HuH-7 (cell line): ENCODE measurements around the gene CHD5.
"Not testable (repeated sequence)": the region's sequence is repeated elsewhere in the genome, so short reads cannot be mapped to it uniquely, and the experiment has no call there.

Experiments used
- DNase-seq: peaks from one replicate; pipeline ENCODE4 v3.0.0; 2011; ENCODE audit warnings: low spot score

Gene CHD5

GRCh38 chr1:6180268-6180706 lies at the start of gene CHD5:
CHD5 (minus strand) TSS chr1:6180321; CDS start chr1:6180023, 298 bp downstream.
- no peak for DNase-seq

DNA sequence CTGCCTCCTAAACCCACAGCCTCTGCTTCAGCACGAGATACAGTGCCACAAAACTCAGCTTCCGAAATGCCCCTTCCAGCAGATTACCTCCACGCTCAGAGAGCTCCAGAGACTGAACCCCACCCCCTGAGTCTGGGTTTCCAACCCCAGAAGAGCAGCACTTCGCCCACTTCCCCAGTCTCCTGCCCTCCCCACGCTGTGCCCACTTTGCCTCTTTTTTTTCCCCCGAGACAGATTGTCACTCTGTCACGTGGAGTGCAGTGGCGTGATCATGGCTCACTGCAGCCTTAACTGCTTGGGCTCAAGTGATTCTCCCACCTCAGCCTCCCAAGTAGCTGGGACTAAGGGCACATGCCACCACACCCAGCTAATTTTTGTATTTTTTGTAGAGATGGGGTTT lies 45.5 kb upstream of the CHD5 start:
- no peak for DNase-seq

DNA sequence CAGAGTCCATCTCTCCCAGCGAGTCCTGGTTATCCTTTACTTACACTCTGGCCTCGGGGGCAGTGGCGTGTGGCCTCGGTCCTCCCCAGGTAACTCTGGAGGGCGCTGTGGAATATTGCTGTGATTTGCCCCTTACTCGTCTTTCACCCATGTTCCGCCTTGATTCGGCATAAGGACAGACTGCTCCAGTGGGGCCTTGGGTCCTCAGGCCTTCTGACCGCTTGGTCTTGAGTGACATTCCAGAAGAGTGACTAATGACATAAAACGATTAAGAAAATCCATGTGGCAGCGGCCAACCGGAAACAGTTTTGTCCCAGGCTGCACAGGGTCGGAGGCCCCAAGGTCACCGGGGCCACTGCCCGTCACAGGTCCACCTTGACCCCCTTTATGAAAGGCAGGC lies 44.6 kb upstream of the CHD5 start:
- DNase-seq, result no peak

GRCh38 chr1:6223617-6224016 lies 43.5 kb upstream of the CHD5 start:
- no peak for DNase-seq

- no peak for DNase-seq
Observed at GRCh38 chr1:6222636-6223035, 42.5 kb upstream of the CHD5 start.

- DNase-seq, result no peak
Observed at GRCh38 chr1:6221210-6221784, 41.2 kb upstream of the CHD5 start.

- no peak for DNase-seq
Observed at GRCh38 chr1:6220236-6220635, 40.1 kb upstream of the CHD5 start.

GRCh38 chr1:6219641-6220040 lies 39.5 kb upstream of the CHD5 start:
- not testable (repeated sequence) for DNase-seq

DNA sequence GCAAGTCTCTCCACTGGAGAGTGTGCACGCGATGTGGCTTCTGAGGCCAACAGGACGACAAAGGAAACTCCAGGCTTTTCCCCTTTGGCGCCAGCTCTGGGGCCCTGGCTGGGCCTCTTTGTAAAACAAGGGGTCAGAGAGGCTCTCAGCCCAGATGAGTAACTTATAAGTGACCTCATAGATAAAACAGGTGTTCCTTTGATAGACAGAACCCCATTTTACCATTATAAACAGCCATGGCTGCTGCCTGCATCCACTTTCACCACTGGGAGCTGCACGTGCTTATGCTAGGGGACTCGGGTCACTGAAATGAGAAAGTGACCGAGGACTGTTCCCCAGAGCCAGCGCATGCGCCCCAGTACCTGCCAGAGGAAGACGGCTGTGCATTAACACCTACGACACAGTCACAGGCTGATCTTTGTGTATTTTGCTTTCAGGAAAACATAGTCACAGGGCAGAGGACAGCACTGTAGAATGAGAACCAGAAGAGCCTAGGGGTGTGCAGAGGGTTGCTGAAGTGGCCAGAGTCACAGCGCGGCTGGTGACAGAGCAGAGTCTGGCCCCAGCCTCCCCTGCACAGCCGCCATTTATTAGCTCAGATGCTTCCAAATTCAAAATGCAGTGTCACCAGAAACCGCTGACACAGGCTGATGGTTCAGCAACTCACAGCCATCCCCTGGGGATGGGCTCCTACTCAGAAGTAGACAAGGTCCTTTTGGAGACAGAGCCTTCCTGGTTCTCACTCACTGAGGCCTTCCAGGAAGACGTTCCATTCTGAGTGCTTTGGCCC lies 38.4 kb upstream of the CHD5 start:
- no peak for DNase-seq

DNA sequence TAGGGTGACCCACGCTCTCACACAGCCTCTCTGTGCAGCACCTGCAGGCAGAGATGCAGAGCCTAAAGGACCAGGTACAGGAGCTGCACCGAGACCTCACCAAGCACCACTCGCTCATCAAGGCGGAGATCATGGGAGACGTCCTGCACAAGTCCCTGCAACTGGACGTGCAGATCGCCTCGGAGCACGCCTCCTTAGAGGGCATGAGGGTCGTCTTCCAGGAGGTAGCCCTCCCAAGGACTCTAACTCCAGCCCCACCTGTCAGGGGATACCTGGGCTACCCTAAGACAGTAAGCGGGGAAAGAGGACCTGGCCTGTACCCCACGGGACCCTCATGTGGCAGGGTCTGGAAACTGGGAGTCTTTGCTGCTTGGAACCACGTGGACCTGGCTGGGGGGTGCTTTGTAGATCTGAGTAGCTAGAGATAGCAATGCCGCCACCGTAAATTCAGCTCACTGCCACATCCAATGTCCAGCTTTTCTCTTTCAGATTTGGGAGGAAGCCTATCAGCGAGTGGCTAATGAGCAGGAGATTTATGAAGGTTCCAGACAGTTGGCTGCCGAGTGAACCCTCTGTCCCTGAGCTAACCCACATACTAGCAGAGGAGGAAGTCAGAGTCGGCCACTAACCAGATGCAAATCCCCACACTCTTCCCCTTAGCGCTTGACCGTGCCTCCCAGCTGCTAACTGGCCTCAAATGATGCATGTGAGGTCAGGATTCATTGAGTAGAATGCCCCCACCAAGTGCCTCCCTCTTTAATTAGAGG lies 32.3 kb upstream of the CHD5 start:
- no peak for DNase-seq

GRCh38 chr1:6211731-6212130 lies 31.6 kb upstream of the CHD5 start:
- DNase-seq, result no peak

GRCh38 chr1:6210591-6211355 lies 30.7 kb upstream of the CHD5 start:
- no peak for DNase-seq

DNA sequence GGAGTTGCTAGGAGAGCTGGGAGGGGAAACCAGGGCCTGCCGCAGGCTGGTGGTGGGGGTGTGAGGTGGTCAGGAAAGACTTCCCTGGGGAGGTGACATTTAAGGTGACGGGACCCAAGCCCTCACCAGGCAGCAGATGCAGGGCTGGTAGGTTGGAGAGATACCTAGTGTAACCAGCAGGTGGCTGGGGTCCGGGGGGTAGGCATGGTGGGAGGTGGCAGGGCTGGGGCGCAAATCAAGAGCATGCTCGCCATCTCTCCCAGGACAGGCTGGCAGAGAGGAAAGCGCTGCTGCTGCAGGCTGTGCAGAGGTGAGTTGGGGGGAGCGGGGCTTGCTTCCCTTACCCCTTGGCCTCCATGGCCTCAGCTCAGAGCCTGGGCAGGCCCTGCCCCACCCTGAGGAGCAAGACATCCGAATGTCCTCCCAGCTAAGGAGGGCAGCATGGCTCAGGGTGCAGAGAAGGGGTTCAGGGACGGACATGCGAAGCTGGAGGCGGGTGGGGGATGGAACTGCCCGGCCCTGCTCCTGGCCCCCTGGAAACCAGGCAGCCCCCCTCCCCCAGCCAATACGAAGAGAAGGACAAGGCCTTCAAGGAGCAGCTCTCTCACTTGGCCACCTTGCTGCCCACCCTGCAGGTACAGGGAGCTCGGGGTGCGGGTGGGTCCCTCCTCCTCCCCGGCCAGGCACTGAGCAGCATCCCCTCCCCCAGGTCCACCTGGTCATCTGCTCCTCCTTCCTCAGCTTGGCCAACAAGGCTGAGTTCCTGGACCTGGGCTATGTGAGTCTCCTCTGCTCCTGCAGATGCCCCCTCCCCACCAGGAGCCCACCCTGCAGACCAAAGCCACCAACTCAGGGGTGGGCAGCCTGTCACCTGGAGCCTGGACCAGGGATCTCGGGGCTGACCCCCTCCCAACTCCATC lies 29.8 kb upstream of the CHD5 start:
- no peak for DNase-seq

DNA sequence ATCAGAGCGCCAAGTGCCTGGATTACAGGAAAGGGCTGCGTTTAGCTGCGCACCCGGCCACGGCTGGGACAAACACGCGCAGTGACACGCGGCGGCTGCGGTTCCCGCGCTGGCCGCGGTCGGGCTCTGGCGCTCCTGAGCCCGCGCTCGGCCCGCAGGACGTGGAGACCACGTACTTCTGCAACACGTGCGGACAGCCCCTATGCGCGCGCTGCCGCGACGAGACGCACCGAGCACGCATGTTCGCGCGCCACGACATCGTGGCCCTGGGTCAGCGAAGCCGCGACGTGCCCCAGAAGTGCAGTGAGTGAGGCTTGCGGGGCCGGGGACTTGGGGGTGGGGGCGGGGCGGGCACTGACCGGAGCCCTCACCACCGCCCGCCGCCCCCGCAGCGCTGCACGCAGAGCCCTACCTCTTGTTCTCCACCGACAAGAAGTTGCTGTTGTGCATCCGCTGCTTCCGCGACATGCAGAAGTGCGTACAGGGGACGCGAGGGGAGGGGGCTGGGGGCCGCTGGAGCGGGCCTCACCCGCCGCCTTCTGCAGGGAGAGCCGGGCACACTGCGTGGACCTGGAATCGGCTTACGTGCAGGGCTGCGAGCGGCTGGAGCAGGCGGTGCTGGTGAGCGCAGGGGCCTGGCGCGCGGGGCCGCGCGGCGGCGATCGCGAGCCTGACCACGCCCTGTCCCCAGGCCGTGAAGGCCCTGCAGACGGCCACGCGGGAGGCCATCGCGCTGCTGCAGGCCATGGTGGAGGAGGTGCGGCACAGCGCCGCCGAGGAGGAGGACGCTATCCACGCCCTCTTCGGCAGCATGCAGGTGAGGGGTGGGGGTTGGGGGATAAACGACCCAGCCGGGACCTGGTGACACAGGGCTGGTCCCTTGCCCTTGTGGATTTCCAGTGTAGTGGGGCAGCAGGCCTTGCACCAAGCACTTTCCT lies 28.9 kb upstream of the CHD5 start:
- no peak for DNase-seq

DNA sequence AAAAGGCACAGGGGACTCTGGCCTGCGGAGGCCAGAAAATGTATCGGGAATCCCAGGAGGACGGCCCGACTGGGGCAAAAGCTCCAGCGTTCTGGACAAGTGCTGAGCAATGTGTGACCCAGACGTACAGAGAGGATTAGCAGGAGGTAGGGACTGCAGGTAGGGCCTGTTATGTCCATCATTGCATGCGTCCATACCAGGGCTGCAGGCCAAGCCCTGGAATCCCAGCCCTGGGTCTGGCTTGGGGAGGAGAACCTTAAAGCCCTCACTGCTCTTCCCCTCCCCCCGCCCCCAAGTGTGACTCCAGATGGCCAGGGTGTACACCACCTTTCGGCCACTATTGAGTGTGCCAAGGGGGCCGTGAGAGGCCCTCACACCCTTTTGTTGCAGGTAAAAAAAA lies 27.8 kb upstream of the CHD5 start:
- no peak for DNase-seq

GRCh38 chr1:6207075-6207885 lies 27.2 kb upstream of the CHD5 start:
- DNase-seq, result no peak

- no peak for DNase-seq
Observed at GRCh38 chr1:6206520-6206855, 26.4 kb upstream of the CHD5 start.

- peak; percentile 97 for DNase-seq
Observed at GRCh38 chr1:6205849-6206519, 25.9 kb upstream of the CHD5 start, which contains the start of gene RNF207. RNF207 (plus strand) TSS chr1:6206119; CDS start chr1:6206536, 417 bp downstream.

GRCh38 chr1:6202256-6202655 lies 22.1 kb upstream of the CHD5 start:
- no peak for DNase-seq
